Activated naive CD8-positive, alpha-beta T cell treated with anti-CD3 and anti-CD28 coated beads, Interleukin-2, amount 50 U/mL, for 16 hours (primary cell): ENCODE measurements around the gene MSN.
"Not testable (repeated sequence)": the region's sequence is repeated elsewhere in the genome, so short reads cannot be mapped to it uniquely, and the experiment has no call there.

ENCODE experiments used
- DNase-seq: peaks from one replicate; pipeline ENCODE4 v3.0.0-alpha.2; 2020; ENCODE audit warnings: low read depth, low spot score

The MSN gene

GRCh38 chrX:65718538-65718937, 51.1 kb downstream of the MSN start:
- no peak for DNase-seq

- no peak for DNase-seq
These were observed 53.0 kb downstream of the MSN start for GRCh38 chrX:65720381-65720964.

- peak; percentile 1 for DNase-seq
These were observed 56.3 kb downstream of the MSN start for GRCh38 chrX:65723706-65724105.

- DNase-seq: no peak
These were observed 59.3 kb downstream of the MSN start for GRCh38 chrX:65726715-65727114.

GRCh38 chrX:65731684-65732289, 64.3 kb downstream of the MSN start:
- no peak for DNase-seq

- no peak for DNase-seq
These were observed 73.5 kb downstream of the MSN start for GRCh38 chrX:65740909-65741308.

GRCh38 chrX:65741823-65742222, 74.4 kb downstream of the MSN start:
- no peak for DNase-seq

- no peak for DNase-seq
These were observed 77.5 kb downstream of the MSN start for GRCh38 chrX:65744965-65745364.

- no peak for DNase-seq
These were observed 78.0 kb downstream of the MSN start for GRCh38 chrX:65745427-65745826.

- no peak for DNase-seq
These were observed 78.5 kb downstream of the MSN start for GRCh38 chrX:65745992-65746391.

GRCh38 chrX:65750674-65751469, 83.4 kb downstream of the MSN start:
- no peak for DNase-seq

- no peak for DNase-seq
These were observed 84.1 kb downstream of the MSN start for GRCh38 chrX:65751519-65751918.

- no peak for DNase-seq
These were observed 84.8 kb downstream of the MSN start for GRCh38 chrX:65752294-65752693.

- no peak for DNase-seq
These were observed 88.3 kb downstream of the MSN start for GRCh38 chrX:65755786-65756185.

- DNase-seq: no peak
These were observed 90.5 kb downstream of the MSN start for GRCh38 chrX:65757943-65758342.

GRCh38 chrX:65758505-65758904, 91.1 kb downstream of the MSN start:
- DNase-seq: no peak

- not testable (repeated sequence) for DNase-seq
These were observed 92.1 kb downstream of the MSN start for GRCh38 chrX:65759525-65759924.

- no peak for DNase-seq
These were observed 102.3 kb downstream of the MSN start for GRCh38 chrX:65769564-65770292.

GRCh38 chrX:65772842-65773241, 105.4 kb downstream of the MSN start:
- DNase-seq: no peak

GRCh38 chrX:65781845-65782244, 114.4 kb downstream of the MSN start:
- no peak for DNase-seq

- no peak for DNase-seq
These were observed 116.3 kb downstream of the MSN start for GRCh38 chrX:65783746-65784145.
